ENCODE measurements around the gene PANK2.
"Not testable (repeated sequence)": the region's sequence is repeated elsewhere in the genome, so short reads cannot be mapped to it uniquely, and the experiment has no call there.

The PANK2 gene

GRCh38 chr20:3929713-3930060 lies 40.5 kb downstream of the PANK2 start:
- no peak for DNase-seq

GRCh38 chr20:3930265-3931206 lies 41.3 kb downstream of the PANK2 start:
- no peak for DNase-seq

DNA sequence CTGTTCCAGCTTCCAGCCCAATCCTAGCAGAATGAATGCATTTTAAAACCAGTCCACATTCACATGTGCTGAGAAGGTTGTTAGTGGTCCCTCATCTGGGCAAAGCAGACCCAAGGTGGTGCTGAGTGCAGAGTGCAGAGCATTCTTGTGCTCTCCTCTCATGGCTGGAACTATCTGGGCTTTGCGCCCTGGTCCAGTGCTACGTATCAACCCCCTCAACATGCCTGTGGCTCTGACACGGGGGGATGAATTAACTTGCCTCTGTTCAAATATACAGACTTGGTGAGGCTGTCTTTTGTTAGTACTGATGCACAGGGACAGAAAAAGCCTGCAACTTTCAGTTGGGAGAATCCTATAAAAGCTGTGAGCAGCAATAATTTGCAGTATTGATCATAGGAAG lies 42.5 kb downstream of the PANK2 start:
- DNase-seq = no peak

DNA sequence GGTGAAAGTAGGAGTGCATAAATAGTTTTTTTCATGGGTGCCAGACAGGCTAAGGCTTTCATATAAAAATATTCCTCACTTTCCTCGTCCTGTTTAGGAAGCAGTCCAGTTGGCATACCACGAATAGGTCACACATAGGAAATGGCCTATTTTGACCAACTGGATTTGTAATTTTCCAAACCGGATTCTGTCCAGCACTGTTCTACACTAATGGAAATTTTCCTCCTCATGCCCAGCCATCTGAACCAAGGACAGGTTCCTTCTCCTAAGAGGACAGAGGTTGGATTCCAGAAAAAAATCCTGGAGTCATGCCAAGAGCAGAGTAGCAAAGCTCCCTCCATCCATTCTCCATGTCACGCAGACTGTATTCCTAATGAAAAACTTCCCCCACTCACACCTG lies 43.1 kb downstream of the PANK2 start:
- DNase-seq = no peak

DNA sequence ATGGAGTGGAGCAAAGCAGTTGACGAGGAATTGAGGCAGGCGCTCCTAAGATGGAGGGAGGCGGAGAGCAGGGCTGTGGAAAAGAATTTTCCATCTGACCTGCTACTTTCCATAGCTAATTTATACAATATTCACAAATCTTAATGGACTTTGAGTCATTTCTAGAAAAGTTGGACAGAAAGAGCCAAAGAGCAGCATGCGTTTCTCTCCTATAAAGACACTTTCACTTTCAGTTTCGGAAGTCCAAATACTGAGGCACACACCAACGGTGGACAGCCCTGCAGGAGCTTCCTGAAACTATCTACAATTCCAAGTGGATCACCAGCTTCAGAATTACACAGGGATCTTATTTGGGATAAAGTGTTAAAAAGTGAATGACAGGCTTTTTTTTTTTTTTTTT lies 43.5 kb downstream of the PANK2 start:
- no peak for DNase-seq

DNA sequence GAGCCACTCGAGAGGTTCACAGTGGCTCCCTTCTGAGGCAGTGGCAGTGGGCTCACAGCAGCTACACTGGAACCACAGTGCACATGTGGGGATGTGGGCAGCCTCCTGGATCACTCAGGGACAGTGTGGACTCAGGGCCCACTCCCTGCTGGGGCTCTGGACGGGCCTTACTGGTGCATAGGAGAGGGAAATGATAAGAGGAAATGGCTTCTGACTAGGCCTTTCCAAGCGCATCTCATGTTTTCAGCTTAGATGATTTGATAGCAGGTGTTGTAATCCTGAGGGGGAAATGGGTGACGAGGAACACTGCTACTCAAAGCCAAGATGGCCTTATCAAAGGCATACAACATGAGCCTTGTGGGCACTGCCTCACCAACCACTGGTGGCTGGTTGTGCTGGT lies 44.0 kb downstream of the PANK2 start:
- no peak for DNase-seq

DNA sequence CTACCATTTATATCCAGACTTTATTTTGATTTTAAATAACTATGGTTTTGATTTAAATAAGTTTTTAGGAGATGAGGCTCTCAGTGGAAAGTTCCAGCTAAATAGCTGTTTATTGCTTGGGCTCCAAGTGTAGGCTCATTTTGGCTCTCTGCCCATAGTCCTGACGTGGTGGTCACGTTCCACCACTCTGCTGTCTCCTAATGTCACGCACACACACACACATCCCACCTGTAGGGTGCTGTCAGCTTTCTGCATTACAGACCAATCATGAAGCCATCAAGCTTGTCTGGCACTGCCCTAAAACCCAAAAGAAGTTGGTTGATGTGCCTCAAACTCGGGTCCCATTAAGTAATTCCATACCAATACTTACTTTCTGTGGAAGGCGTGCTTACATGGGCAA lies 45.4 kb downstream of the PANK2 start:
- no peak for DNase-seq

GRCh38 chr20:3935295-3935955 lies 46.2 kb downstream of the PANK2 start:
- no peak for DNase-seq

GRCh38 chr20:3935956-3936340 lies 46.8 kb downstream of the PANK2 start:
- DNase-seq = no peak

DNA sequence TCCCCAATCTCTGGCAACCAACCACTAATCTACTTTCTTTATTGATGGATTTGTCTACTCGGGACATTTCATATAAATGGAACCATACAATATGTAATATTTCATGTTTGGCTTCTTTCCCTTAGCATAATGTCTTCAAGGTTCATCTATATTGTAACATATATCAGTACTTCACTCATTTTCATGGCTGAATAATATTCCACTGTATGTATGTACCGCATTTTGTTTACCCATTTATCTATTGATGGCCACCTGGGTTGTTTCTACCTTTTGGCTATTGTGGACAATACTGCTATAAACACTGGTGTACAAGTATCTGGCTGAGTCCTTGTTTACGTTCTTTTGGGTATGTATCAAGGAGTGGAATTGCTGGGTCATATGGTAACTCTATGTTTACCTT lies 48.4 kb downstream of the PANK2 start:
- DNase-seq = no peak

GRCh38 chr20:3940905-3941304 lies 51.7 kb downstream of the PANK2 start:
- no peak for DNase-seq

DNA sequence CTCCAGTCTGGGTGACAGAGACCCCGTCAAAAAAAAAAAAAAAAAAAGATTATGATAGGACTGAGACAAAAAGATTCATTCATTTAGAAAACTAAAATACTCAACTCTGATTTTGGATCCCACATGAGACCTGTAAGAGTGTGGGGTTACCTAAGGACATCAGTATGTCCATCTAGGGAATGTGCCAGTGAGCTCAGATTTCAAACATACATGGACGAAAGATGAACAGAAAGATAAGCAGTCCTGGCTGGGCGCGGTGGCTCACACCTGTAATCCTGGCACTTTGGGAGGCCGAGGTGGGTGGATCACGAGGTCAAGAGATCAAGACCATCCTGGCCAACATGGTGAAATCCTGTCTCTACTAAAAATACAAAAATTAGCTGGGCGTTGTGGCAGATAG lies 57.5 kb downstream of the PANK2 start:
- not testable (repeated sequence) for DNase-seq

DNA sequence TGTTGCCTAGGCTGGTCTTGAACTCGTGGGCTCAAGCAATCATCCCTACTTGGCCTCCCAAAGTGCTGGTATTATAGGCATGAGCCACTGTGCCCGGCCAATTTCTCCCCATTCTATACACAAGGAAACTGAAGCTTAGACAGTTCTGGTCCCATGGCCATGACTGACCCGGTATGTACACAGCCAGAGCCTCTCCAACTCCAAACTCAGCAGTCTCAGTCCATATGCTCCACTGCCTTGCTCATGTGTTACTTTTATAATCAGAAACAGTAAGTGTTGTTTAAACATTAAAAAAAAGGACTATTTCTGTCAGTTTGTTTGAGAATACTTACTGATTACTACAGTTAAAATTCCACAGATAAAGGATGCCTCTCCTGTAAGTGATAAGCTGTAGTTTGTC lies 75.5 kb downstream of the PANK2 start:
- DNase-seq = no peak

DNA sequence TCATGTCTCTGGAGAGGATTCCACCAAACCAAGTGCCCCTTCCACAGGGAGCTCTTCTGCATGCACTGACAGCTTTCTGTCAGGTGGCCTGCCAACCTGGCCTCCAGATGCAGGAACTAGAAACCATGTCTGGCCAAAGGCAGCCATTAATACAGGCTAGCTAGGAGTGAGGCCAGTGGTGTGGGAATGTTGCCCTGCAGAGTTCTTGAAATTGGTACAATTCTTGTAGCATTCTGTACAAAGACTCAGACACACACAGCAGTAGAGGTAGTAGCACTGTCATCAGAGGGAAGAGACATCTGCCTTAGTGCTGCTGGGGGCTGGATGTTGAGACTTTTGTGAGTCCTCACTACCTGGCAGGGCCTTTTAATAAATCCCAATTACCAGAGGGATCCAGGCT lies 77.4 kb downstream of the PANK2 start:
- no peak for DNase-seq

- no peak for DNase-seq
Measured at GRCh38 chr20:3970016-3970415, 80.8 kb downstream of the PANK2 start.

DNA sequence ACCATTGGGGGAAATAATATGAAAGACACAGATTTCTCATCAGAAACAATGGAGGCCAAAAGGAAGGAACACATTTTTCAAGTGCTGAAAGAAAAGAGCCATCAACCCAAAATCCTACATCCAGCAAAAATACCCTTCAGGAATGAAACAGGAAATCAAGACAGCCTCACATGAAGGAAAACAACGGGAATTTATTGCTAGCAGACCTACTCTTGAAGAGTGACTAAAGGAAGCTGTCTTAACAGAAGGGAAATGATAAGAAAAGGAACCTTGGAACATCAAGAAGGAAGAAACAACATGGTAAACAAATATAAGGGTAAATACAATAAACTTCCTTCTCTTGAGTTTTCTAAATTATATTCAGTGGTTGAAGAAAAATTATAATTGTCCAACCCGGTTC lies 82.0 kb downstream of the PANK2 start:
- DNase-seq = no peak

DNA sequence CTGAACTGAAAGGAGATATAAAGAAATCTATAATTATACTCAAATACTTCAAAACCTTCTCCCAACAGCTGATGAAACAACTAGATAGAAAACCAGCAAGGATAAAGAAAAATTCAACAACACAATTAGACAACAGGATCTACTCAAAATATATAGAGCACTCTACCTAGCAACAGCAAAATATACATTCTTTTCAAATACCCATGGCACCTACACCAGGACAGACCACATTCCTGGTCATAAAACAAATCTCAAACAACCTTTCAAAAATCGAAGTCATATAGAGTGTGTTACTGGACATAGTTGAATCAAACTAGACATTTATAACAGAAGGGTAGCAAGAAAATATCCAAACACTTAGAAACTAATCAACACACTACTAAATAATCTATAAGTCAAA lies 83.0 kb downstream of the PANK2 start:
- DNase-seq = no peak

GRCh38 chr20:3972631-3973030 lies 83.4 kb downstream of the PANK2 start:
- not testable (repeated sequence) for DNase-seq

GRCh38 chr20:3973705-3974104 lies 84.5 kb downstream of the PANK2 start:
- DNase-seq = no peak

DNA sequence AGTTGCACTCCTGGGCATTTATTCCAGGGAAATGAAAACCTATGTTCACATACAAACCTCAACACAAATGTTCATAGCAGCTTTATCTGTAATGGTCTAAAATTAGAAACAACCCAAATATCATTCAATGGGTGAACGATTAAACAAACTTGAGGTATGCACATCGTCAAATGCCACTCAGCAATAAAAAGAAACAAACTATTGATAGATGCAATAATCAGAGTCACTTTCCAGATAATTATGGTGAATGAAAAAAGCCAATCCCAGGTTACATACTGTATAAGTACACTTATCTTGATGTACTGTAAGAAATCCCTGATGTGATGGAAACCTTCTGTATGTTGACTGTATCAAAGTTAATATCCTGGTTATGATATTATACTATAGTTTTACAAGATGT lies 87.3 kb downstream of the PANK2 start:
- no peak for DNase-seq
